LNCAP (cell line): ENCODE data around the gene PARN.

ENCODE experiments used
- CTCF ChIP-seq: fragments of 450-650 bp; IDR thresholded peaks from 2 replicates; pipeline ENCODE4 v1.5.1; 2017; ENCODE audit warnings: mild to moderate bottlenecking

PARN gene

GRCh38 chr16:14524979-14525378, 105.1 kb downstream of the PARN start:
- TF ChIP-seq CTCF, result no peak

DNA sequence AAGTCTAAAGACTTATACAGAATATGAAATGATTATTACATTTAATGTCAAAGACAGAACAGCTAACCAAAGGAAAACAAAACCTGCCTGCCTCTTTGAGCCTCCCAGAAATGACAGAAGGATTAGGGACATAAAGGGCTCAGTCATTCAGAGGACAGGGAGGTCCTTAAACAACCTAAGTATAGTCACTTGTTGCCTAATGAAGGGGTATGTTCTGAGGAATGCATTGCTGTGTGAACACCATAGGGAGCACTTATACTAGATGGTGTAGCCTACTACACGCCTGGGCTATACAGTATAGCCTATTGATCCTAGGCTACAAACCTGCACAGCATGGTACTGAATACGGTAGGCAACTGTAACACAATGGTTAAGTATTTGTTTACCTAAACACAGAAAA, 106.4 kb downstream of the PARN start:
- TF ChIP-seq CTCF, result no peak

DNA sequence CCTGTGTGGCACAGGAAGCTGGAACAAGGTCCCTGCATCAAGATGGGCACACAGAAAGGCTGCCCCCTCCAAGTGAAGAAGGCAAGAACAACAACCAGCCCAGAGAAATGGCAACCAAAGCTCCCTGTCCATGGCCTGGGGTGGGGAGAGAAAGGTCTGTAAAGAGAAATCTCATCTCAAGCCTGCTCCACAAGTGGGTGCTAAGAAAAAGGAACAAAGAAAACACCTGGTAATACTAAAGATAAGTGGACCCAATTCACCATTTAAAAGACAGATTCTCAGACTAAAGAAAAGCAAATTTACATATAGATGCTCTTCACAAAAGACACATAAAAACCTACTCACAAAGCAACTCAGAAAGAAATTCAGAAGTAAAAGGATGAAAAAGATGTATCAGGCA, 107.4 kb downstream of the PARN start:
- TF ChIP-seq CTCF, result no peak

DNA sequence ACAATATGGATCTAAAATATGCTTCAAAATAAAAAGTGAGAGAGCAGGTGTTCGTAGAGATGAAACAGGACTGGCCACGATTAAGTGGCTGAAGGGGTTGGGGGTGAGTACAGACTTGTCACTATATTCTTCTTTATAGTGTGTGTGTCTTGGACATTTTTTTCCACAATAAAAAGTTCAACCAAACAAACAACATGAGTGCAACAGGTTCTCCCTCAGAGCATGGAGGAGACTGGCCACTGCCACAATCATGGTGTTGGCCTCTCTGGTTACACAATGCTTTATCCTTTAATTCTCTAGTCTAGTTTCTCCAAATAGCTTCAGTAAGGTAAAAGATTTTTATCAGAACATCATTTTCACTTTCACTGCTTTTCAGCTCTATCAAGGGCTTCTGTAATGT, 109.3 kb downstream of the PARN start:
- no peak for TF ChIP-seq CTCF

DNA sequence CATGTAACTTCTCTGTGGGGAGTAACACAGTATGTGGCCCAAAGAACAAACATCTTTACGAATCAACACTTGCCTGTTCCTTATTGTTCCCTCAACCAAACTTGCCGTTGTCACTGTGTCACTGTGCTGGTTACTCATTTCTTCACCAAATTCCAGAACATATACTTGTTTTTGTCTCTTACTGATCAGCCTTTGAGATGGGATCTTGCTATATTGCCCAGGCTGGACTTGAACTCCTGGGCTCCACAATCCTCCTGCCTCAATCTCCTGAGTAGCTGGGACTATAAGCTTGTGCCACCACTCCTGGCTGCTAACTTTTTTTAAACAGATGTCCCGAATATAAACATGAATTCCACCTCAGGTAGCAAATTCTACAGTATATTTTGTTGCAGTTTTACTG, 115.1 kb downstream of the PARN start:
- TF ChIP-seq CTCF, result no peak

DNA sequence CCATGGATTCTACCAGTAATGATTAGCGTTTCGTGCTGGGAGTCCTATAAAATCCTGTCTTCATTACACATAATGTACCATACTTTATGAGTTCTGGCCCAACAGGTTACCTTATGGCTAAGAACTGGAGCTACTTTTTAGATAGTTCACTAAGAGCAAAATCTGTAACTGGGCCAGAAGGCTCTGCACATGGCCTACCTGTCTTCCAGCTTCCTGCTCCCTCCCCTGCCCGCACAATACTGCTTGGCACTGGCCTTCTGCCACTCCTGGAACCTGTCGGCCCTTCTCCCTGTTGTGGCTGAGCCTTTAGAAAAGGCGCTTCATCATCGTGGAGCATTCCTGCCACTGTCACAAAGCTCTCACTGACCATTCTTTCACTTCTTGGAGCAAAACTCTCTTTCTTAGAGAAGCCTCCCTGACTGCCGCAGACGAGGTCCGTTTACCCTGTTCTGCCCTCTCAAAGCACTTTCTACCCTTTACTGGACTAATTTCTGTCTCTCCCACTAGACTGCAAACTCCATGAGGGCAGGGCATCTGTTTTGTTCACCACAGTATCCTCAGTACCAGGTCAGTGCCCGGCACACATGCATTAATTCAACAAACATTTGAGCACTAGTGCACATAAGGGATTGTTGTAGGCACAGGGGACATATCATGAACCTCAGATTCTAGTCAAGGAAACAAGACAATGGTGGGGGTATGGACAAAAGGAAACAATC, 116.5 kb downstream of the PARN start:
- TF ChIP-seq CTCF, result no peak

DNA sequence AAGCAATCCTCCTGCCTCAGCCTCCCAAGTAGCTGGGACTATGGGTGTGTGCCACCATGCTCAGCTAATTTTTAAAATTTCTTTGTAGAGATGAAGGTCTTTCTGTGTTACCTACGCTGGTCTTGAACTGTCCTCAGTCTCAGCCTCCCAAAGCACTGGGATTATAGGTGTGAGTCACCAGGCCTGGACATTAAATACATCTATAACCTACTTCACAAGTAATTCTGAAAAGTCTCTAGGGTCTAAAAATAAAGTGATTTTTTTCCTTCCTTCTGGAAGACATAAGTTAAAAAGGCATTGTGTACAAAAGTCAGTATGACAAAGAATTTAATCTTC, 118.3 kb downstream of the PARN start:
- no peak for TF ChIP-seq CTCF
